GM19397 (cell line): Measurements from ENCODE around the gene PIH1D1.

Experiments
- ATAC-seq: cut with Tn5 transposase; IDR thresholded peaks from one replicate; pipeline ENCODE4 v1.9.1; 2021; ENCODE audit warnings: mild to moderate bottlenecking, moderate library complexity; ENCODE audit not compliant: unreplicated experiment

Gene PIH1D1

DNA sequence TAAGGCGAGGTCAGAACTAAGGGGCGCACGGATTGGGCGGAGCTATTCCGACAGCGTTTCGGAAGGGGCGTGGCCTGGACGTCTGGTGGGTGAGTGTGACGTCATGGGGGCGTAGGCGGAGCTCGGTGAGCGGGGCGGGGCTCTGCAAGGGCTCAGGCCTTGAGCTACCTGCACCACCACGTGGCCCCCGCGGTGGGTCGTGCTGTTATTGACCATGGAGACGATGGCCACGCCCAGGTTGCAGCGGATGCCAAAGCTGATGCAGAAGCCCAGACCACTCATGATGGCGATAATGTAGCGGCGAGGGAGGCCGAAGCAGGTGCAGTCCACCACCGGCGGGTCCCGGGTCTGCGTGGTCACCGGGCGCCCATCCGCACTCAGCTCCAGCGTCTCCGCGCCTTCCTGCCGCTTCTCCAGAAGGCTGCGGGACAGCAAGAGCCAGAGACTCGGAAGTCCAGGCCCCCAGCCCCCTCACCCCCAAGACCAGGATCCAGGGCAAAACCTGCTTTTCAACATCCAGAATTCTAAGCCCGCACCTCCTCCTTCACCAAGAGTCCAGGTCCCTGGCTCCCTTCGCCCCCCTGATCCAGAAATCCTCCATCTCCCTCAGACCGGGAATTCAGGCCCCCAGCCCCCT, 15.1 kb downstream of the PIH1D1 start:
- ATAC-seq: no peak

DNA sequence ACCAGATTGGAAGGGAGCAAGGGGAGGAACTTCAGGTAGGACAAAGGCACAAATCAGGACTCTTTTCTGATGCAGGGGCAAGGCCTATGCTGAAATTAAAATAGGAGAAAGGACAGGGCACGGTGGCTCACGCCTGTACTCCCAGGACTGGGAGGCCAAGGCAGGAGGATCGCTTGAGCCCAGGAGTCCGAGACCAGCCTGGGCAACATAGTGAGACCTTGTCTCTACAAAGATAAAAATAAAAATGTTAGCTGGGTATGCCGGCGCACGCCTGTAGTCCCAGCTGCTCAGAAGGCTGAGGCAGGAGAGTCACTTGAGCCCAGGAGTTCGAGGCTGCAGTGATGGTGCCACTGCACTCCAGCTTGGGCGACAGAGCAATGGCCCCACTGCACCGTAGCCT, 15.9 kb downstream of the PIH1D1 start:
- no peak for ATAC-seq

- no peak for ATAC-seq
Measured at GRCh38 chr19:49434907-49435583, 16.6 kb downstream of the PIH1D1 start.

GRCh38 chr19:49433240-49433901, 18.2 kb downstream of the PIH1D1 start:
- ATAC-seq: no peak

GRCh38 chr19:49432141-49433073, 19.2 kb downstream of the PIH1D1 start:
- ATAC-seq: no peak

GRCh38 chr19:49431330-49431749, 20.3 kb downstream of the PIH1D1 start:
- no peak for ATAC-seq

DNA sequence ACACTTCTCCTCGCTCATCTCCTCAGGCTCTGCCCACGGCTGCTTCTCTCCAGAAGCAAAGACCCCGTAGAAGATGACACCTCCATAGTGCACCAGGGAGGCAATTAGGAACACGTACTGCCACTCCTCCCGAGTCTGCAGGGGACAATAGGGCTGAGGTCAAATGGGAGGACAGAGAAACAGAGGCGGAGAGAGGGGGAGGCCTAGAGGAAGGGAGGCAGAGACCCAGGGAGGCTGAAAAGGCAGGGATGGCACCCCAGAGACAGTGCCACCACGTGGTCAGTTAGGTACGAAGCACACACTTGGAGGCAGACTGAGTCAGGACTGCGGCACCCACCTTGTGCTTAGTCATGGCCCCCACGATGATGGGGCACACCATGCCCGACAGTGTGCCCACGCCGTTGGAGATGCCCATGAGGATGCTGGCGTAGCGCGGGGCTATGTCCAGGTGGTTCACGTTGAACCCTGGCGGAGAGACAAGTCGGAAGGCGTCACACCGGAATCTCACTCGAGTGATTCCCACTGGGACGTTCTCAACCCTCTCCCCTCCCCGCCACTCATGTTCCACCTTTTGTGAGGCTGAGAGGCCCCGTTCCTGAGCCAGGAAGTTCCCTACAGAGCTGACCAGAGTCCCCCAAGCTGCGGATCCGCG, 20.8 kb downstream of the PIH1D1 start:
- ATAC-seq: no peak

GRCh38 chr19:49430172-49430677, 21.4 kb downstream of the PIH1D1 start:
- no peak for ATAC-seq

GRCh38 chr19:49428547-49429451, 22.8 kb downstream of the PIH1D1 start:
- ATAC-seq: no peak

- no peak for ATAC-seq
Measured at GRCh38 chr19:49427855-49428546, 23.6 kb downstream of the PIH1D1 start.

GRCh38 chr19:49427339-49427738, 24.3 kb downstream of the PIH1D1 start:
- ATAC-seq: no peak

DNA sequence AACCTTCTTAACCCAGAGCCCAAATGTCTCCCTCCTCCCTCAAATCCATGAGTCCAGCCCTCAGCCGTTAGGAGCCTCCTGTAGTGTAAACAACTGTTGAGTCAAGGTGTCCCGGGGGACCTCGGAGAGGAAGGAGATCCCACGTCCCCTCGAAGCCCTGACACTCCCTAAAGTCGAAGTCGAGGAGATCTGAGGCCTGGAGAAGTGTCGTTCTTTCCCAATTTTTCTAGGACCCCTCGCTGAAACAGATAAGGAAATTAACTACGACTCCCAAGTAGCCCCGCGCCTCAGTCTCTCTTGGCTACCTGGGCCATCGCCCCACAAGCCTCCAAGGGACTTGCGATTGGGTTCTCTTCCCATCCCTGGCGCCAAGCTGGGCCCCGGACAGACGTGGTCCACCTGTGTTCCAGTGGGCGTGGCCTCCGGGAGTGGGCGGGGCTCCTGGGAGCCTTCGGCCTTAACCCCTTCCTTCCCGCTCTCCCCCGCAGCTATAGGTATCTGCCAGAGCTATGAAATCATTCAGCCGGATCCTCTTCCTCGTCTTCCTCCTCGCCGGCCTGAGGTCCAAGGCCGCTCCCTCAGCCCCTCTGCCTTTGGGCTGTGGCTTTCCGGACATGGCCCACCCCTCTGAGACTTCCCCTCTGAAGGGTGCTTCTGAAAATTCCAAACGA, 25.6 kb downstream of the PIH1D1 start:
- ATAC-seq: no peak

DNA sequence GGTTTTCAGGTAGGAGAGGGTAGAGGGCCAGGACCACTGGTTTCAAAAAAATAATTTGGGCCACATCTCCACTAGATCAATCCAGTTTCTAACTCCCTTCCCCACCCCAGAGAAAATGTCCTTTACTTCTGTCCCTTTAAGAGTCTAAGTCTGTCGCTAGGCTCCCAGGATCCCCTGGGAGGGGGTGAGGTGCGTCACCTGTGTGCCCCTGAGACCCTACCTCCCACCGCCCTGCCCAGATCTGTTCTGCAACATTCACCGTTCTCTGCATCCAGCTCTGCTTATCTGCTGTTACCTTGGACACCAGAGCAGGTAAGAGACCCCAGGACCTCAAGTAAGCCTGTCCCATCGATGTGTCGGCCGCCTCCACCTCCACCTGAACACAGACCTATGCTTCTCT, 26.4 kb downstream of the PIH1D1 start, which contains the start of gene GFY:
TSS of gene GFY (plus strand) at position 211 of the 400 bp plus-strand sequence. CDS start 1,043 bp downstream, outside the sequence.
- ATAC-seq: no peak

DNA sequence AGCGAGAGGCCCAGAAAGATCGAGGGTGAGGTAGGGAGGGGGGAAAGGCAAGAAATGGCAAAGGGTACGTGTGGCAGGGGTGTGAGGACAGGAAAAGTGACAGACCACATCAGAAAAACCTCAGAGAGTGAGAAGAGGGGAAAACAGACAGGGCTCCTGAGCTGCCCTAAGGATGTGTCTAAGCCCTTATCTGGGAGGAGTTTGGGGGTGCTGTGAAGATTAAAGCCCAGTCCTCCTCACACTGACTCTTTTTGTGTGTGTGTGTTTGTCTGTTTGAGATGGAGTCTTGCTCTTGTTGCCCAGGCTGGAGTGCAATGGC, 27.7 kb downstream of the PIH1D1 start:
- ATAC-seq: no peak

DNA sequence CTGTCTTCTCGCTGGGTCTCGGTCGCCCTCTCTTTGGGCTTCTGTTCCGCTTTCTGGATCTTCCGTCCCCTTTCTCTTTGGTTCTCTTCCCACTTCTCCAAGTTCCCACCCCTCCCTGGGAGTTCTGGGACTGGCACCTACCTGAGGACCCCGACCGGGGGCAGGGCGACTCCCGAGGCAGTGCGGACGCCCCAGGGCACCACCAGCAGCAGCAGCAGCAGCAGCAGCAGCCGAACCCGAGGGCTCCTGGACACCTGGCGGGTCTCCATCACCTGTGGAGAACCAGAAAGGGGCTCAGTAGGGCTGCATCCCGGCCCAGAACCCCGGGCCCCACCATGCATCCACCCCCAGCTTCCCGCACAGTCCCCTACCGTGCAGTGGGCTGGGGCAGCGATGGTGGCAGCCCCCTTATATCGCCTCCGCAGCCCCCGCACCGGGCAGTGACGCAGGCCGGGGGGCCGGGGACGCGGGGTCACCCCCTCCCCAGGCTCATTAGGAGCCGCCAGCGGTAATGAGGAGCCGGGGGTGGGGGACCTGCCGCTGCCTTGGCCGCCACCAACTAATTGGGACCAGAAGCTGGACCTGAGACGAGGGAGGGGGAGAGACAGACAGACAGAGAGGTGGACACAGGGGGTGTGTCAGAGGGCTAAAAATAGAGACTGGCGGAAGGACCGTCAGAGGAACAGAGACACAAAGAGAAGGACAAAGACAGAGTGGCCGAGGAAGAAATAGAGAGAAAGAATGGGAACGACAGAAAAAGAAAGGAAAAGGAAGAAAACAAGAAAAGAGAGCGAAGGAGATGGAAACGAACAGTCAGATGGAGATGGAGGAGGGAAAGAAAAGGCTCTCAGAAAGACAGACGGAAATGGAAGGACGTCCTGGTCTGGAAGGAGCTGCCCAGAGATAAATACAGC, 28.3 kb downstream of the PIH1D1 start, which contains the start of gene PTH2:
TSS of gene PTH2 (minus strand) at position 371 of the 914 bp plus-strand sequence. CDS start at position 269, 102 bp downstream.
- no peak for ATAC-seq

GRCh38 chr19:49422407-49423070, 29.1 kb downstream of the PIH1D1 start:
- ATAC-seq: no peak

DNA sequence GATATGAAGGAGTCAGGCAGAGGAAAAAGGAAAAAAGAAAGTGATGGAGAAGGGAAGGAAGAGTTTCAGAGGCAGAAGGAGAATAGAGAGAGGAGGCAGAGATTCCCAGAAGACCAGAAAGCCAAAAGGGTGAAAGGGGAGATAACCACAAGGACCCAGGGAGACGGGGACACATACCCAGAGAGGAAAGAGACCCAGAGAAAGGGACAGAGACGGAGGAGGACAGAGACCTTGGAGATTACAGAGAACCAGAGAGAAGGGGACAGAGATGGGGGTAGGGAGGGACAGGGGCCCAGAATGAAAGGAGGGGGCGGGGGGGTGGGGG, 29.8 kb downstream of the PIH1D1 start:
- ATAC-seq: no peak
